Naive thymus-derived CD4-positive, alpha-beta T cell (primary cell): ENCODE measurements around the gene NPL. TPM values are rescaled to one million over a fixed set of nuclear protein-coding genes. Genes with fewer than 3 reads are reported as not detected.

Experiments
- ATAC-seq: fragments of 150-1000 bp; cut with Tn5 transposase; 2 replicates; pipeline ENCODE4 v1.10.0; 2021; ENCODE audit warnings: mild to moderate bottlenecking, moderate library complexity
- CTCF ChIA-PET: fragments of 350-600 bp; sonication (Branson Sonifier 250); formaldehyde crosslinking; loops from one replicate; lab custom pipeline; 2021; ENCODE audit warnings: antibody characterized with exemption; lab: Charles Lee
- POLR2A ChIA-PET: fragments of 350-600 bp; sonication (Branson Sonifier 250); formaldehyde crosslinking; loops from one replicate; lab custom pipeline; 2021; ENCODE audit warnings: antibody characterized with exemption, inconsistent platforms; lab: Charles Lee
- DNase-seq, 9 donors: peaks; one replicate each; pipeline versions ENCODE4 v3.0.0 to v3.0.0-alpha.2; 2020 to 2022; ENCODE audit warnings: mixed read lengths in 1 of 9
- H3K27ac ChIP-seq: one replicate; pipeline ENCODE4 v1.7.0; 2013; ENCODE audit warnings: mild to moderate bottlenecking, low read depth, low read length, moderate library complexity
- H3K27me3 ChIP-seq, 2 donors: one replicate each; pipeline ENCODE4 v1.7.0; 2013; ENCODE audit warnings: low read length in 2 of 2, mild to moderate bottlenecking in 2 of 2, moderate library complexity in 2 of 2; ENCODE audit not compliant: control insufficient read depth in 2 of 2, insufficient read depth in 2 of 2
- H3K36me3 ChIP-seq, 3 experiments: 1 replicate in 2 of 3; 2 replicates in 1 of 3; pipeline ENCODE4 v1.7.0; 2013; ENCODE audit warnings: low read length in 3 of 3, mild to moderate bottlenecking in 3 of 3, moderate library complexity in 1 of 3; ENCODE audit not compliant: insufficient read depth in 3 of 3, control insufficient read depth in 2 of 3
- H3K4me1 ChIP-seq, 2 donors: one replicate each; pipeline ENCODE4 v1.7.0; 2013; ENCODE audit warnings: low read length in 2 of 2, mild to moderate bottlenecking in 2 of 2, moderate library complexity in 1 of 2; ENCODE audit not compliant: control insufficient read depth in 2 of 2, insufficient read depth in 2 of 2
- H3K4me3 ChIP-seq: 2 replicates; pipeline ENCODE4 v1.7.0; 2013; ENCODE audit warnings: mild to moderate bottlenecking, low read length
- H3K9me3 ChIP-seq, 3 experiments: 1 replicate in 2 of 3; 2 replicates in 1 of 3; pipeline ENCODE4 v1.7.0; 2013; ENCODE audit warnings: low read length in 3 of 3; ENCODE audit not compliant: control insufficient read depth in 2 of 3
- H3K27ac Mint-ChIP-seq, 9 donors: one replicate each; pipeline ENCODE4 v1.8.0; 2020 to 2022; ENCODE audit warnings: mixed read lengths in 9 of 9, mild to moderate bottlenecking in 8 of 9, moderate library complexity in 5 of 9, inconsistent platforms in 2 of 9
- H3K27me3 Mint-ChIP-seq, 5 donors: one replicate each; pipeline ENCODE4 v1.8.0; 2021 to 2022; ENCODE audit warnings: mixed read lengths in 5 of 5, mild to moderate bottlenecking in 1 of 5
- H3K36me3 Mint-ChIP-seq, 5 donors: one replicate each; pipeline ENCODE4 v1.8.0; 2020 to 2022; ENCODE audit warnings: mixed read lengths in 5 of 5, mild to moderate bottlenecking in 3 of 5, inconsistent platforms in 1 of 5
- H3K4me1 Mint-ChIP-seq, 7 donors: one replicate each; pipeline ENCODE4 v1.8.0; 2020 to 2022; ENCODE audit warnings: mixed read lengths in 7 of 7, mild to moderate bottlenecking in 3 of 7, inconsistent platforms in 1 of 7
- H3K4me3 Mint-ChIP-seq, 10 donors: one replicate each; pipeline ENCODE4 v1.8.0; 2020 to 2022; ENCODE audit warnings: mild to moderate bottlenecking in 10 of 10, mixed read lengths in 10 of 10, moderate library complexity in 6 of 10, inconsistent platforms in 2 of 10
- H3K9me3 Mint-ChIP-seq, 11 donors: one replicate each; pipeline ENCODE4 v1.8.0; 2020 to 2022; ENCODE audit warnings: mixed read lengths in 11 of 11, mild to moderate bottlenecking in 4 of 11, inconsistent platforms in 1 of 11, moderate library complexity in 1 of 11
- intact Hi-C, 2 donors: fragments of 100-400 bp; cut with micrococcal nuclease; formaldehyde crosslinking; loops; one replicate each; pipeline ENCODE4 v1.15.1; 2023
- polyA plus RNA-seq, 2 donors: library from polyadenylated mRNA; unstranded; fragments of 300-500 nt; fragmentation: Illumina TruSeq; gene quantifications; one replicate each; pipeline ENCODE4 v1.2.3, GENCODE V29; 2021
- total RNA-seq, 6 experiments: library from RNA in 5 of 6; stranded (reverse) in 5 of 6; gene quantifications; 1 replicate in 5 of 6; 2 replicates in 1 of 6; pipeline ENCODE4 v1.2.3 and lab custom pipeline; 2021 to 2026

Gene NPL
- total and polyA plus RNA-seq, 7 experiments from 2014 or later = 3.0 to 20.8 (median 6.9) TPM

DNA sequence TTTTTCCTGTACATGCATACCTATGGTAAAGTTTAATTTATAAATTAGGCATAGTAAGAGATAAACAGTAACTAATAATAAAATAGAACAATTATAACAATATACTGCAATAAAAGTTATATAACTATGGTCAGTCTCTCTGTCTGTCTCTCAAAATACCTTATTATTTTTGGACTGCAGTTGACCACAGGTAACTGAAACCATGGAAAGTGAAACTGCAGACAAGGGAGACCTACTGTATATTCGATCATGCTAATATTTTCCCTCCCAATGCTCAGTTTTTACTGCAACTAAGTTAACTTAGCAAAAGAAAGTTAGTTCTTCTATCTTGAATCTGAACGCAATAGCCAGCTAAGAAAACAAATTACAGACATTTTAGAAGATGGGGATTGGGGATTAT, 37.3 kb downstream of the NPL start:
- Mint-ChIP-seq H3K27ac (no peak overlapping the region), H3K4me3 (no peak overlapping the region), H3K9me3 (no peaks in the 10 kb centered on the region), H3K4me1 (peaks cover 0 to 6% (median 0%) of the 10 kb centered on the region in 7 donors), H3K36me3 (peaks cover 0 to 26% (median 20%) of the 10 kb centered on the region in 5 donors), H3K27me3 (peaks cover 0 to 6% (median 0%) of the 10 kb centered on the region in 5 donors)
- no peak overlapping the region for H3K27ac ChIP-seq
- no peaks in the 10 kb centered on the region for H3K9me3 ChIP-seq
- DNase-seq (no peak), ATAC-seq (no peak)
- POLR2A ChIA-PET = no interaction called here
- H3K27me3 ChIP-seq = no peaks in the 10 kb centered on the region
- H3K36me3 ChIP-seq = no peaks in the 10 kb centered on the region
- CTCF ChIA-PET = no interaction called here
- no peaks in the 10 kb centered on the region for H3K4me1 ChIP-seq
- intact Hi-C loops = no loop called here
- H3K4me3 ChIP-seq = no peak overlapping the region

DNA sequence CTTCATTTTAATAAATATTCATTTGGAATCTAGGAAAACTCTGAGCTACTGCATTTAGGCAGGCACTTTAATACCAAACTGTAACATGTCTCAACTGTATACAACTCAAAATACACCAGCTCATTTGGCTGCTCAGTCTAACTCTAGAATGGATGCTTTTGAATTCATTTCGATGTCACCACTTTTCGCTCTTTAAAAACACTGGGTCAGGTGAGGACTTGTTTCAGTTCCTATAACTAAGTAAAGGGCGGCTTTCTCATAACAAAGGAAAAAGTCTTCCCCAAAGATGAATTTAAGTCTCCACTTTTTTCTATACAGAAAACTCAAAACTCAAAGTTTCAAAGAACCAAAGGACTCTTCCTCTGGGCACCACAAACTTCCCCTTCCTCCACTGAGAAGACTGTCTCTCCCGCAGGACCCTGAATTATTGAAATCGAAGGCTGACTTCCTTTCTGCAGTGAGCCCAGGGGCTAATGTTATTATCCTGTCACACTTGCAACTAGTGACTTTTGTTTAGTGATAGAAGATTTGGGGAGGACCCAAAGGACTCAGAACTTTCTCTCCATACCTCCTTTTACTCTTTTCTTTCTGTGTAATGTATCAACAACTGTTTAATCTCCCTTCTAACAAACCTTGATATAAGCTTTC, 39.8 kb downstream of the NPL start:
- H3K4me3 ChIP-seq = no peak overlapping the region
- no peaks in the 10 kb centered on the region for H3K9me3 ChIP-seq
- no peaks in the 10 kb centered on the region for H3K36me3 ChIP-seq
- H3K36me3 Mint-ChIP-seq = peaks cover 0 to 16% (median 4%) of the 10 kb centered on the region in 5 donors
- no peak overlapping the region for H3K27ac ChIP-seq
- peaks cover 0 to 6% (median 0%) of the 10 kb centered on the region in 7 donors for H3K4me1 Mint-ChIP-seq
- no peak overlapping the region for H3K4me3 Mint-ChIP-seq
- no peaks in the 10 kb centered on the region for H3K4me1 ChIP-seq
- H3K27ac Mint-ChIP-seq = no peak overlapping the region
- H3K27me3 ChIP-seq = no peaks in the 10 kb centered on the region
- ATAC-seq (no peak), DNase-seq (no peak)
- ChIA-PET CTCF (no interaction called here), POLR2A (interaction anchor here (1.2 kb wide), 1 partner anchor 10 kb away, joined by 3 read pairs; the partner anchor contains the start of gene DHX9)
- intact Hi-C loops = no loop called here
- no peaks in the 10 kb centered on the region for H3K9me3 Mint-ChIP-seq
- peaks cover 0 to 16% (median 0%) of the 10 kb centered on the region in 5 donors for H3K27me3 Mint-ChIP-seq

DNA sequence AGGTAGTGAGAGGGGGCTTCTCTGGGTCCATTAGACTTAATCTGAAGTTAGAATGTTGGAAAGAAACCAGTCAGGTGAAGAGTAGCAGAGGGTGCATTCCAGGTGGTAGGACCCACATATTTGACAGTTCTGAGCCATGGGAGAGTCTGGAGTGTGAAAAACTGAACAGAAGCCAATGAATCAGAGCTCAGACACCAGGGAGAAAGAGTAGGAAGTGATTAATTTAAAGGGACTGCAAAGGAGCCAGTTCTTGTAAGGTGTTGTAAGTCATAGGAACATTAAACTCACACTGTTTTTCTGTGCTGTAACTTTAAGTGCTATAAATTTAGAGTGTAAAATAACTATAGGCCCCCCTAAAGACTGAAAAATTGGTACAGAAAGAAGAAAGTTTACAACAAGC, 43.7 kb downstream of the NPL start:
- no peak for ATAC-seq
- Mint-ChIP-seq H3K4me3 (no peak overlapping the region), H3K36me3 (peaks cover 0 to 10% (median 4%) of the 10 kb centered on the region in 5 donors), H3K4me1 (peaks cover 0 to 6% (median 0%) of the 10 kb centered on the region in 7 donors), H3K9me3 (no peaks in the 10 kb centered on the region), H3K27me3 (peaks cover 0 to 18% (median 0%) of the 10 kb centered on the region in 5 donors), H3K27ac (no peak overlapping the region)
- Histone ChIP-seq H3K4me3 (no peak overlapping the region), H3K9me3 (no peaks in the 10 kb centered on the region), H3K27ac (no peak overlapping the region), H3K36me3 (no peaks in the 10 kb centered on the region), H3K27me3 (no peaks in the 10 kb centered on the region), H3K4me1 (no peaks in the 10 kb centered on the region)
- intact Hi-C loops = no loop called here
- DNase-seq = no peak
- POLR2A ChIA-PET = no interaction called here
- CTCF ChIA-PET = no interaction called here

DNA sequence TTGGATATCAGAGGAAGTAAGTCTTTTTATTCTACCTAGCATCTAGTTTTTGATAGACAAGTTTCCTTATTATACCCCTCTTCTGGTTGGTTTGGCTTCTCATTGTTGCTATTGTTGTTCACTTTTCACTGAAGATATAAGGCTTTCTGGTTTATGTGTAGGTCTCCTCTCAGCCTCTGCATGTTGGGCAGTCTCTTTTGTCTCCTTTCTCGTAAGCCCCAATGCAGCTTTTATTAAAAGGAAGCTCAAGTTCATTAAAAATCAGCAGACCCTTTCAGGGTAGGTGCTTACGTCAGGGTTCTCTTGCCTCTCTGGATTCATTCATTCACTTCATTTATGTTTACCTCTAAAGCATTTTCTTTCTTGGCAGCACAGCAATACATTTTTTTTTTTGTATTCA, 44.8 kb downstream of the NPL start:
- H3K27me3 ChIP-seq = no peaks in the 10 kb centered on the region
- H3K4me1 ChIP-seq = peaks cover 0 to 4% of the 10 kb centered on the region in 2 donors
- H3K27ac Mint-ChIP-seq = no peak overlapping the region
- ChIA-PET CTCF (no interaction called here), POLR2A (interaction anchor here (0.6 kb wide), 1 partner anchor 23 kb away, joined by 3 read pairs; no protein-coding TSS in a partner anchor)
- intact Hi-C loops = no loop called here
- H3K4me3 ChIP-seq = no peak overlapping the region
- peaks cover 0 to 19% (median 0%) of the 10 kb centered on the region in 5 donors for H3K27me3 Mint-ChIP-seq
- H3K27ac ChIP-seq = no peak overlapping the region
- DNase-seq (no peak), ATAC-seq (no peak)
- H3K9me3 ChIP-seq = no peaks in the 10 kb centered on the region
- H3K36me3 ChIP-seq = no peaks in the 10 kb centered on the region
- peaks cover 0 to 5% (median 0%) of the 10 kb centered on the region in 11 donors for H3K9me3 Mint-ChIP-seq
- peaks cover 2 to 13% (median 8%) of the 10 kb centered on the region in 7 donors for H3K4me1 Mint-ChIP-seq
- no peak overlapping the region for H3K4me3 Mint-ChIP-seq
- peaks cover 0 to 5% (median 4%) of the 10 kb centered on the region in 5 donors for H3K36me3 Mint-ChIP-seq

DNA sequence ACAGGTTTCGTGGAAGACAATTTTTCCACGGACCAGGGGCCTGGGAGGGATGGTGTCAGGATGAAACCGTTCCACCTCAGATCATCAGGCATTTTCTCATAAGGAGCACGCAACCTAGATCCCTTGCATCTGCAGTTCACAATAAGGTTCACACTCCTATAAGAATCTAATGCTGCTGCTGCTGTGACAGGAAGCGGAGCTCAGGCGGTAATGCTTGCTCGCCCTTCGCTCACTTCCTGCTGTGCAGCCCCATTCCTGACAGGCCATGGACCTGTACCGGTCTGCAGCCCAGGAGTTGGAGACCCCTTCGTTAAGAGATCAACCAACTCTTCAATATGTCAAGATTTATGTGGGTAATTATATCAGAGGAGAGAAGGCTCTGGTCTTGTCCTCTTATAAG, 46.2 kb downstream of the NPL start:
- no peaks in the 10 kb centered on the region for H3K27me3 ChIP-seq
- POLR2A ChIA-PET = no interaction called here
- intact Hi-C loops = no loop called here

DNA sequence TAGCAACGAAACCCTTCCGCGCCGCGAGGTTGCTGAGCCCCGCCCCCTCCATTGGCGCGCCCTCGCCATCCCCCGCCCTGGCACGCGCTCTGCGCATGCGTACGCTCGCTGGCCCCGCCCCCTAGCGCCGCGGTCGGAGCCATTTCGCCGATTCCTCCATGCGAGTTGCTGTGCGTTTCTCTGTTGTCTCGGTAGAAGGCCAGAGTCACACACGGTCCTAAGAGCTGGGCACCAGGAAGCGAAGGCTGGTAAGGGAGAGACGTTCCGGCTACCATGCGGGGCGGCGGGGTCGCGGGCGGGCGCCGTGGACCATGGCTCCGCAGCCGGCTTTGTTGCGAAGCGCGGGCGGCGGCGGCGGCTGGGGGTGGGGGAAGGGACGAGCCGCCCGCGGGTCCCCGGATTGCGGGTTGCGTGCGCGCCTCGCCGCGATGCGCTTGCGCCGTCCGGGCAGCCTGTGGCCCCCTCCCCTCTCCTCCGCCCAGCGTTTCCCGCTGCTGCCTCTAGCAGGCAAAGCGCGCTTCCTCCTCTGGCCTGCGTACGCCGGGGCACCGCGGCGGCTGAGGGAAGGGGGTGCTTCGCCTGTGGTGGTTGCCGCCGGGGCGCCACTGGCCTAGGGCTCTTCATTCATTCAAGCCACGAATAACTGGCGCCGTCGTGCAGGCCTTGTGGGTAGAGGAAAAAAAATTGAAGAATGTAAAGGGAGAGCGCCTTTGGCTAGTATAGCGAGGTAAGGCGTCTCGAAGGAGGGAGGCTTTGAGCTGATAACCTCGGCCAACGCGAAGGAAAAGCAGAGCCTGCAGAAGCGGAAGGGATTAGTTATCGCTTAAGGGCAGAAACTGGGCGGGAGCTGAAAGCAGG, 49.9 kb downstream of the NPL start, which contains the start of gene DHX9:
Gene DHX9, plus strand, starts transcription at position 139 of the 858 bp plus-strand sequence. CDS start 3,220 bp downstream, outside the sequence.
- H3K9me3 Mint-ChIP-seq = peaks cover 0 to 5% (median 0%) of the 10 kb centered on the region in 11 donors
- intact Hi-C loops = loop anchor here (1.0 to 10.0 kb wide), 17 partner anchors 38 to 1916 kb away; partner anchors contain the start of genes NPL (in 2 of the 2), ARPC5 (in 1 of the 2), GLUL (in 1 of the 2) and IER5 (in 1 of the 2)
- H3K4me1 Mint-ChIP-seq = peaks cover 36 to 61% (median 54%) of the 10 kb centered on the region in 7 donors
- peaks cover 6 to 27% (median 24%) of the 10 kb centered on the region in 5 donors for H3K36me3 Mint-ChIP-seq
- Histone ChIP-seq H3K4me1 (peaks cover 22 to 33% of the 10 kb centered on the region in 2 donors), H3K36me3 (peaks cover 0 to 9% (median 0%) of the 10 kb centered on the region in 3 experiments), H3K27ac (peak within 1 kb of the TSS; percentile 84), H3K4me3 (peak within 1 kb of the TSS; percentile 99), H3K9me3 (no peaks in the 10 kb centered on the region), H3K27me3 (no peaks in the 10 kb centered on the region)
- ATAC-seq (peak; percentile 89), DNase-seq (peak; percentile 93 to 100 (median 97))
- CTCF ChIA-PET = interaction anchor here (1.2 kb wide), 1 partner anchor 53 kb away, joined by 3 read pairs; no protein-coding TSS in a partner anchor
- peak within 1 kb of the TSS; percentile 92 to 100 (median 98) for H3K27ac Mint-ChIP-seq
- H3K27me3 Mint-ChIP-seq = peaks cover 0 to 8% (median 0%) of the 10 kb centered on the region in 5 donors
- POLR2A ChIA-PET = interaction anchor here (0.7 to 2.0 kb wide), 7 partner anchors 9 to 251 kb away, joined by 3 to 9 read pairs (median 3); partner anchors contain the start of genes NPL and RNASEL
- H3K4me3 Mint-ChIP-seq = peak within 1 kb of the TSS; percentile 91 to 100 (median 98)

More for the DNA sequence above, 46.2 kb downstream of the NPL start:
- CTCF ChIA-PET = no interaction called here
- H3K36me3 Mint-ChIP-seq = peaks cover 4 to 10% (median 6%) of the 10 kb centered on the region in 5 donors
- no peak overlapping the region for H3K27ac Mint-ChIP-seq
- H3K4me3 Mint-ChIP-seq = no peak overlapping the region
- peaks cover 9 to 25% (median 18%) of the 10 kb centered on the region in 7 donors for H3K4me1 Mint-ChIP-seq
- DNase-seq = no peak
- no peak for ATAC-seq
- Histone ChIP-seq H3K36me3 (no peaks in the 10 kb centered on the region), H3K4me1 (peaks cover 0 to 10% of the 10 kb centered on the region in 2 donors), H3K4me3 (no peak overlapping the region), H3K9me3 (no peaks in the 10 kb centered on the region), H3K27ac (no peak overlapping the region)
- H3K9me3 Mint-ChIP-seq = peaks cover 0 to 5% (median 0%) of the 10 kb centered on the region in 11 donors
- peaks cover 0 to 19% (median 0%) of the 10 kb centered on the region in 5 donors for H3K27me3 Mint-ChIP-seq
